Placental pericyte (primary cell): ENCODE measurements around the gene RLN3. TPM values are rescaled to one million over a fixed set of nuclear protein-coding genes. Genes with fewer than 3 reads are reported as not detected.

Source experiments
- total RNA-seq: library from RNA; depleted of rRNA; stranded (reverse); fragments of >200 nt; gene quantifications from 2 replicates; pipeline ENCODE4 v1.2.3, GENCODE V29; 2012

RLN3 gene, protein sequence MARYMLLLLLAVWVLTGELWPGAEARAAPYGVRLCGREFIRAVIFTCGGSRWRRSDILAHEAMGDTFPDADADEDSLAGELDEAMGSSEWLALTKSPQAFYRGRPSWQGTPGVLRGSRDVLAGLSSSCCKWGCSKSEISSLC
- total RNA-seq = not detected in 2 replicates

DNA sequence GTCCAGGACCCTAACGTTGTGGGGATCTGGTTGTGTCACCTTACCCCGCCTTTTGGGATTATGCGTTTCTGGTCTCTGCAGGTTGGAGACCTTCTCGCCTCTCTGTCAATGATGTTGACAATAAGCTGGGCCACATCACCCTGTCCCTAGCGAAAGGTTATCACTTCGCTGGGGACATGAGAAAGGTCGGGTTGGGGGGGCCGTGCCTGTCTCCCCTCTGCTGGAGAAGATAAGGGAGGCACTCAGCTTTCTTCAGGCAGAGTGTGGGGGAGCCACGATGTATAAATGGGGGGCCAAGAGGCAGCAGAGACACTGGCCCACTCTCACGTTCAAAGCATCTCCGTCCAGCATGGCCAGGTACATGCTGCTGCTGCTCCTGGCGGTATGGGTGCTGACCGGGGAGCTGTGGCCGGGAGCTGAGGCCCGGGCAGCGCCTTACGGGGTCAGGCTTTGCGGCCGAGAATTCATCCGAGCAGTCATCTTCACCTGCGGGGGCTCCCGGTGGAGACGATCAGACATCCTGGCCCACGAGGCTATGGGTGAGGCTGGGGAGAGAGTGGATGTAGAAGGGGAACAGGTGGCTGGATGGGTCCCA, at the start of gene RLN3:
TSS of gene RLN3 (plus strand) at position 293 of the 595 bp plus-strand sequence. CDS start at position 350, 57 bp downstream.

DNA sequence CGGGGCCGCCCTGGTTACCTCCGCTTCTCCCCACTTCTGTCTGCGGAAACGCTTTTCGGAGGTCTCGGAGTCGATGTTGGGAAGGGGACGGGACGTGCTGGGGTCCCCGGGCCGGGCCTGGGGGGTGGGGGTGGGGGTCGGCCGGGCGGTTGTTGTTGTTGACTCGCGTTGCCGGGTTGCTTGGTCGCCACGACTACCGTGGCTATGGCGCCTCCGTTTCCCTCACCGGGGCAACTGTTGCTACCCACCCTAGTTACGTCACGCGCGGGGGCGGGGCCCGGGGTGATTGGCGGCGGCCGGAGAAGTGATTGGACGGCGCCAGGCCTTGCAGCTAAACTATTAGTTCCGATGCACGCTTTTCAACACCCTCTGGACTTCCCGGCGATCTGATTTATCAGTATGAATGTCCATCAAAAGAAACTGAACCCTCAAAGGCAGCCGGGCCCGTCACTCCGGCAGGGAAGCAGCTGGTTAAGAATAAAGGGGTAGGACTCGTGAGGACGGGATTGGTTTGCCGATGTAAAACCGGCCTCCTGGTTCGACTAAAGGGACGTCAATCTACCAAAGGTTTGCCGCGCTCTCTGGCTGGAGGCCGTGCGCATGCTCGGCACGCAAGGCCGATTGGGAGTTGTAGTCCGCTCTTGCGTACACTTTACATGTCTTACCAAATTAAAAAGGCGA, 21.7 kb upstream of the RLN3 start, which contains the start of gene RFX1:
TSS of gene RFX1 (minus strand) at position 236 of the 681 bp plus-strand sequence. CDS start 12,477 bp downstream, outside the sequence.

DNA sequence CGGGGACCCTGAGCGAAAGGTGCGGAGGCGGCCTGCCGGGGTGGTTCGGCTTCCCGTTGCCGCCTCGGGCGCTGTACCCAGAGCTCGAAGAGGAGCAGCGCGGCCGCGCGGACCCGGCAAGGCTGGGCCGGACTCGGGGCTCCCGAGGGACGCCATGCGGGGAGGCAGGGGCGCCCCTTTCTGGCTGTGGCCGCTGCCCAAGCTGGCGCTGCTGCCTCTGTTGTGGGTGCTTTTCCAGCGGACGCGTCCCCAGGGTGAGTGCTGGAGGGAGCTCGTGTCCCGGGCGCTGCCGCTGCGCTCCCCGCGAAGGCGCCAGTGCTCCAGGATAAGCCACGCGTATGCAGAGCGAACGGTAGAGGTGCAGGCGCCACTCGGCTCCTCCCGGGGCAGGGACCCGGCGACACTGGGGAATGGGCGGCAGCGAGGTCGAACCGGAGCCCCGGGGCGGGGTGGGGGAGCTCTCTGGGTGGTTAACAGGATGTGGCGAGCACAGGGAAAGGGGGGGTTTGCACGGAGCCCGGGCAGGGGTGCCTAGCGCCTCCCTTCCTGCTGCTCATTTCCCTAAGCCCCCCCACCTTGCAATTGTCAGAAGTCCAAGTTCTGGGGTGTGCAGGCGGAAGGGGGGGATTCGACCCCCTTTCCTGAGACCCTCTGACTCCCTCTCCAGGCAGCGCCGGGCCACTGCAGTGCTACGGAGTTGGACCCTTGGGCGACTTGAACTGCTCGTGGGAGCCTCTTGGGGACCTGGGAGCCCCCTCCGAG, 4.0 kb downstream of the RLN3 start, which contains the start of gene IL27RA:
TSS of gene IL27RA (plus strand) at position 44 of the 762 bp plus-strand sequence. CDS start at position 155, 111 bp downstream.

DNA sequence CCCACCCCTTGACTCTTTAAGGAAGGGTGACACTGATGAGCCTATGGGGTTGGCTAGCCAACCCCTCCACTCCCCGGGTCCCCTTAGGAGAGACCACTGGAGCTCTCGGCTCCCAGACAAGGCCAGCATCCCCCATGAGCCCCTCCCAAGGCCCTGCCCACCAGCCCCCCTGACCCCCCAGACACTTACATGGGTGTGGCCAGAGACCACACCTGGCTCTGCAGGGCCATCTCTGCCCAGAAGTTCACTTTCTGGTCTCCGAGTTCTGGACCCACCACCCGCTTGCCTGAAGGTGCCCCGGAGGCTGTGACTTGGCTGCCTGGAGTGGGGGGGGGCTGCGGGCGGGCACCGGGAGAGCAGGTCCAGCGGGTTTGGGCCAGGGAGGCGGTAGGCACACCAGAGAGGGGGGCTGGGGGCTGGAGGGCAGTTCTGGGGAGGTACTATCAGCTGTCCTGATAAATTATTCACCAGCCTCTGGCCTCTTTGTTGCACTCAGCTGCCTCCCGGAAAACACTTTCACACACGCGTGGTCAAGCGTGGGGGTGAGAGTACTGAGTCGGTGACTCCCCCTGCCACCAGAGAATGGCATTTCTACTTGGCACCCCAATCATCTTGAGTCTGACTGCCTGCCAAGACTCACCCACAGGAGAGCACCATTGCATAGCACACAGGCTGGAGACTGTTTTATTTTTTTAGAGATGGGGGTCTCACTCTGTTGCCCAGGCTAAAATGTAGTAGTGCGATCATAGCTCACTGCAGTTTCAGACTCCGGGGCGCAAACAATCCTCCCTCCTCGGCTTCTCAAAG, 34.0 kb downstream of the RLN3 start, which contains the start of gene PALM3:
TSS of gene PALM3 (minus strand) at position 326 of the 807 bp plus-strand sequence. CDS start at position 230, 96 bp downstream.

DNA sequence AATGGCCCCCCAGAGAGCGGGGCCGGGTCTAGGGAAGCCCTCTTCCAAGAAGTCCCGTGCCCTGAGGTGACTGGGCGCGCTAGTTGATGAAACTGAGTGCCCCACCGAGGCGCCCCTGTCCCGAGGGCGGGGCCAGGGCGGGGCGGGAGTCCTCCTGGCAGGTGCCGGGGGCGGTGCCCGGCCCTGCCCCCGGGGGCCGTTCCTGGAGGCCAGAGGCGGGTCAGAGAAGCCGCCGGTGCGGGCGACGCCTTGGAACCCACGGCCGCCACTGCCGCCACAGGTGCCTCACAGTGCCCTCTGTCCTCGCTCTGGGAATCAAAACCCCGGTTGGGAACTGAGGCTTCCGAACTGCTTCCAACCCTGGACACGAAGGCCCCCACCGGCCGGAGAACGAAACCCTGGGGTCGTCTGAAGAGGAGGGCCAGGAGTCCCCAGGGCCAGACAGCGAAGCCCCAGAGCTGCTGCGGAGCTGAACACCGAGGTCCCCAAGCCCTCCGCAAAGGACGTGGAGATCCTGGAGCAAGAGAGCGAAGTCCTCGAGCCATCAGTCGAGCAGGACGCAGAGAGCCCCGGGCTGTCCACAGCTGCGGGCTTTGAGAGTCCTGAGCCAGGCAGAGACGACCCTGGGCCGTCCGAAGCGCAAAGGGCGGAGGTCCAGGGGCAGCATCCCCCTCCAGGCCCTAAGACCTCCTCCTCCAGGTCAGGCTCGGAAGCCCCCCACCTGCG, 44.8 kb downstream of the RLN3 start, which contains the start of gene MISP3:
TSS of gene MISP3 (plus strand) at position 252 of the 726 bp plus-strand sequence. CDS start 524 bp downstream, outside the sequence.

Other genes with a start within 250 kb of the RLN3 start
- gene ZSWIM4, start 232.7 kb upstream of the RLN3 start, total RNA-seq = 16.8 and 17.5 TPM in 2 replicates
- 0.43 TPM in 1 of 2 replicates, not detected in the other for gene NANOS3, start 151.0 kb upstream of the RLN3 start, total RNA-seq
- 0.43 and 0.44 TPM in 2 replicates for gene BRME1, start 122.0 kb upstream of the RLN3 start, total RNA-seq
- 18.6 and 21.4 TPM in 2 replicates for gene CC2D1A, start 121.9 kb upstream of the RLN3 start, total RNA-seq
- 1.6 and 4.4 TPM in 2 replicates for gene PODNL1, start 89.7 kb upstream of the RLN3 start, total RNA-seq
- 11.2 and 35.1 TPM in 2 replicates for gene DCAF15, start 75.6 kb upstream of the RLN3 start, total RNA-seq
- 5.9 and 6.1 TPM in 2 replicates for gene RFX1, start 21.8 kb upstream of the RLN3 start, total RNA-seq
- gene IL27RA, start 3.6 kb downstream of the RLN3 start, total RNA-seq = 0.88 and 2.4 TPM in 2 replicates
- gene PALM3, start 33.9 kb downstream of the RLN3 start, total RNA-seq = 0.22 TPM in 1 of 2 replicates, not detected in the other
- gene MISP3, start 44.6 kb downstream of the RLN3 start, total RNA-seq = under 0.01 and 0.43 TPM in 2 replicates
- gene C19orf67, start 57.6 kb downstream of the RLN3 start, total RNA-seq = not detected in 2 replicates
- gene SAMD1, start 62.6 kb downstream of the RLN3 start, total RNA-seq = 24.1 and 31.6 TPM in 2 replicates
- gene PRKACA, start 89.6 kb downstream of the RLN3 start, total RNA-seq = 47.5 and 73.6 TPM in 2 replicates
- gene ASF1B, start 108.4 kb downstream of the RLN3 start, total RNA-seq = 0.44 and 30.5 TPM in 2 replicates
- gene ADGRL1, start 178.0 kb downstream of the RLN3 start, total RNA-seq = 2.6 and 2.8 TPM in 2 replicates